ENCODE data around the gene SIPA1L3. TPM values are rescaled to one million over a fixed set of nuclear protein-coding genes. Genes with fewer than 3 reads are reported as not detected.

Gene SIPA1L3
- total and polyA plus RNA-seq, 2 of the 13 experiments (the other 11 are each of a cell fraction or from before 2014, with no cell fraction given), result 5.5 to 7.7 TPM

DNA sequence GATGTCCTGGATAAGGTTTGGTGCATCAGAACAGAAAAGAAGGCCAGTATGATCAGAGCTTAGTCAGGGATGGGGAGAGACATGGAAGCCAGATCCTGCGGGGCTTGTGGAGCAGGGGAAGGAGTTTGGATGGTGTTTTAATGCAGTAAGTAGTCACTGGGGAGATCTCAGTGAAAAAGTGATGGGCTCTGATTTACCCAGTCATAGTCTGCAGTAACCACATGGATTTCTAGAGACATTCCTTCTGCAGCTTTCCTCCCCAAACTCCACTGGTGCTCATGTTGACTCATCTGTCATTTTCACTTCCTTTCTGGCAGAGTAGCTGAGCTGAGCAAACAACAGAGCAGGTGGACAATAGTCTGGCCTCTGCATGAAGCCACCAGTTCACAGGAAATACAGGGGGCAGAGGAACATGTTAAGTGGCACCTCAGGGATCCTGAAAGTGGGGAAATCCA, 172.9 kb downstream of the SIPA1L3 start (continued):
- TF ChIP-seq, protein P1, sequence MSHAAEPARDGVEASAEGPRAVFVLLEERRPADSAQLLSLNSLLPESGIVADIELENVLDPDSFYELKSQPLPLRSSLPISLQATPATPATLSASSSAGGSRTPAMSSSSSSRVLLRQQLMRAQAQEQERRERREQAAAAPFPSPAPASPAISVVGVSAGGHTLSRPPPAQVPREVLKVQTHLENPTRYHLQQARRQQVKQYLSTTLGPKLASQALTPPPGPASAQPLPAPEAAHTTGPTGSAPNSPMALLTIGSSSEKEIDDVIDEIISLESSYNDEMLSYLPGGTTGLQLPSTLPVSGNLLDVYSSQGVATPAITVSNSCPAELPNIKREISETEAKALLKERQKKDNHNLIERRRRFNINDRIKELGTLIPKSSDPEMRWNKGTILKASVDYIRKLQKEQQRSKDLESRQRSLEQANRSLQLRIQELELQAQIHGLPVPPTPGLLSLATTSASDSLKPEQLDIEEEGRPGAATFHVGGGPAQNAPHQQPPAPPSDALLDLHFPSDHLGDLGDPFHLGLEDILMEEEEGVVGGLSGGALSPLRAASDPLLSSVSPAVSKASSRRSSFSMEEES (CRISPR knock-in tag; IDR thresholded peaks at IDR 0.05), result 0 out of 2 replicates have a peak, but pooled peaks have one; percentile 16
- TF ChIP-seq RXRB (CRISPR knock-in tag; IDR thresholded peaks at IDR 0.05; ENCODE audit: borderline replicate concordance) (0 out of 2 replicates have a peak, but pooled peaks have one; percentile 22), PHF21A (CRISPR knock-in tag; IDR thresholded peaks at IDR 0.05) (peak; percentile 34; the same call in 1 of the 2 replicates), LCORL (IDR thresholded peaks at IDR 0.05) (no peak), LCORL (CRISPR knock-in tag; IDR thresholded peaks at IDR 0.05) (no peak), ZNF780A (CRISPR knock-in tag; IDR thresholded peaks at IDR 0.05) (no peak), SAP130 (CRISPR knock-in tag; IDR thresholded peaks at IDR 0.05; ENCODE audit: low read depth) (peak; percentile 92), FOXP4 (CRISPR knock-in tag; IDR thresholded peaks at IDR 0.05) (0 out of 2 replicates have a peak, but pooled peaks have one; percentile 16), ETV5 (CRISPR knock-in tag; IDR thresholded peaks at IDR 0.05; ENCODE audit: borderline replicate concordance) (peak; percentile 88; the same call in 1 of the 2 replicates), THAP11 (CRISPR knock-in tag; IDR thresholded peaks at IDR 0.05) (peak; percentile 39; the same call in 1 of the 2 replicates), YEATS2 (CRISPR knock-in tag; IDR thresholded peaks at IDR 0.05; ENCODE audit: borderline replicate concordance) (peak; percentile 31; the same call in 1 of the 2 replicates), FOXA3 (CRISPR knock-in tag; IDR thresholded peaks at IDR 0.05) (peak; percentile 90), FOSL1 (CRISPR knock-in tag; IDR thresholded peaks at IDR 0.05; ENCODE audit: borderline replicate concordance) (no peak), ZNF644 (CRISPR knock-in tag; IDR thresholded peaks at IDR 0.05; ENCODE audit: low read depth) (peak; percentile 30; the same call in 1 of the 2 replicates), MTF1 (CRISPR knock-in tag; IDR thresholded peaks at IDR 0.05) (no peak), ZNF484 (CRISPR knock-in tag; IDR thresholded peaks at IDR 0.05; ENCODE audit: borderline replicate concordance, low read depth) (peak; percentile 98), PBX2 (CRISPR knock-in tag; IDR thresholded peaks at IDR 0.05) (0 out of 2 replicates have a peak, but pooled peaks have one; percentile 41)
- TF ChIP-seq, protein P2, sequence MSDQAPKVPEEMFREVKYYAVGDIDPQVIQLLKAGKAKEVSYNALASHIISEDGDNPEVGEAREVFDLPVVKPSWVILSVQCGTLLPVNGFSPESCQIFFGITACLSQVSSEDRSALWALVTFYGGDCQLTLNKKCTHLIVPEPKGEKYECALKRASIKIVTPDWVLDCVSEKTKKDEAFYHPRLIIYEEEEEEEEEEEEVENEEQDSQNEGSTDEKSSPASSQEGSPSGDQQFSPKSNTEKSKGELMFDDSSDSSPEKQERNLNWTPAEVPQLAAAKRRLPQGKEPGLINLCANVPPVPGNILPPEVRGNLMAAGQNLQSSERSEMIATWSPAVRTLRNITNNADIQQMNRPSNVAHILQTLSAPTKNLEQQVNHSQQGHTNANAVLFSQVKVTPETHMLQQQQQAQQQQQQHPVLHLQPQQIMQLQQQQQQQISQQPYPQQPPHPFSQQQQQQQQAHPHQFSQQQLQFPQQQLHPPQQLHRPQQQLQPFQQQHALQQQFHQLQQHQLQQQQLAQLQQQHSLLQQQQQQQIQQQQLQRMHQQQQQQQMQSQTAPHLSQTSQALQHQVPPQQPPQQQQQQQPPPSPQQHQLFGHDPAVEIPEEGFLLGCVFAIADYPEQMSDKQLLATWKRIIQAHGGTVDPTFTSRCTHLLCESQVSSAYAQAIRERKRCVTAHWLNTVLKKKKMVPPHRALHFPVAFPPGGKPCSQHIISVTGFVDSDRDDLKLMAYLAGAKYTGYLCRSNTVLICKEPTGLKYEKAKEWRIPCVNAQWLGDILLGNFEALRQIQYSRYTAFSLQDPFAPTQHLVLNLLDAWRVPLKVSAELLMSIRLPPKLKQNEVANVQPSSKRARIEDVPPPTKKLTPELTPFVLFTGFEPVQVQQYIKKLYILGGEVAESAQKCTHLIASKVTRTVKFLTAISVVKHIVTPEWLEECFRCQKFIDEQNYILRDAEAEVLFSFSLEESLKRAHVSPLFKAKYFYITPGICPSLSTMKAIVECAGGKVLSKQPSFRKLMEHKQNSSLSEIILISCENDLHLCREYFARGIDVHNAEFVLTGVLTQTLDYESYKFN (CRISPR knock-in tag; conservative IDR thresholded peaks at IDR 0.05), result peak; percentile 51; the same call in 1 of the 2 replicates
